ENCODE results near the gene CDC42SE2. TPM values are rescaled to one million over a fixed set of nuclear protein-coding genes. Genes with fewer than 3 reads are reported as not detected.
A peak's percentile ranks its signal among the peaks of the same experiment; 100 is the strongest.

Gene CDC42SE2
- total RNA-seq, 6 experiments from 2014 or later = 14.2 to 18.0 (median 16.4) TPM

- H3K27ac Mint-ChIP-seq = no peak overlapping the region; the same call in 1 of the 2 replicates
- H3K4me1 Mint-ChIP-seq (ENCODE audit: low read depth) = peaks cover 26% of the 10 kb centered on the region
- no peak for DNase-seq
- peaks cover 13% of the 10 kb centered on the region for H3K36me3 Mint-ChIP-seq (ENCODE audit: low read depth)
- no peak overlapping the region for H3K4me3 Mint-ChIP-seq
- no peaks in the 10 kb centered on the region for H3K9me3 Mint-ChIP-seq
- H3K27me3 Mint-ChIP-seq (ENCODE audit: insufficient read depth) = peaks cover 2% of the 10 kb centered on the region
- TF ChIP-seq CTCF (IDR thresholded peaks at IDR 0.05) = no peak
Measured at GRCh38 chr5:131363811-131364506, 100.1 kb downstream of the CDC42SE2 start.

GRCh38 chr5:131364507-131365050 lies 100.7 kb downstream of the CDC42SE2 start:
- no peaks in the 10 kb centered on the region for H3K9me3 Mint-ChIP-seq
- DNase-seq = no peak
- peaks cover 26% of the 10 kb centered on the region for H3K4me1 Mint-ChIP-seq (ENCODE audit: low read depth)
- peaks cover 8% of the 10 kb centered on the region for H3K36me3 Mint-ChIP-seq (ENCODE audit: low read depth)
- H3K4me3 Mint-ChIP-seq = no peak overlapping the region
- no peak for TF ChIP-seq CTCF (IDR thresholded peaks at IDR 0.05)
- H3K27ac Mint-ChIP-seq = no peak overlapping the region; the same call in 1 of the 2 replicates
- peaks cover 2% of the 10 kb centered on the region for H3K27me3 Mint-ChIP-seq (ENCODE audit: insufficient read depth)

GRCh38 chr5:131366428-131366827 lies 102.6 kb downstream of the CDC42SE2 start:
- Mint-ChIP-seq H3K9me3 (no peaks in the 10 kb centered on the region), H3K4me3 (no peak overlapping the region), H3K36me3 (ENCODE audit: low read depth) (peaks cover 8% of the 10 kb centered on the region), H3K4me1 (ENCODE audit: low read depth) (peaks cover 36% of the 10 kb centered on the region), H3K27me3 (ENCODE audit: insufficient read depth) (peaks cover 2% of the 10 kb centered on the region), H3K27ac (peak overlapping the region; percentile 45; the same call in 1 of the 2 replicates)
- no peak for DNase-seq
- TF ChIP-seq CTCF (IDR thresholded peaks at IDR 0.05) = no peak

- no peak for DNase-seq
- peaks cover 36% of the 10 kb centered on the region for H3K4me1 Mint-ChIP-seq (ENCODE audit: low read depth)
- H3K4me3 Mint-ChIP-seq = no peak overlapping the region
Measured at GRCh38 chr5:131367219-131367860, 103.5 kb downstream of the CDC42SE2 start.

GRCh38 chr5:131368866-131369265 lies 105.0 kb downstream of the CDC42SE2 start:
- no peak for TF ChIP-seq CTCF (IDR thresholded peaks at IDR 0.05)
- H3K27me3 Mint-ChIP-seq (ENCODE audit: insufficient read depth) = peaks cover 2% of the 10 kb centered on the region; the same call in 1 of the 2 replicates
- H3K4me3 Mint-ChIP-seq = no peak overlapping the region
- no peak overlapping the region for H3K27ac Mint-ChIP-seq
- H3K4me1 Mint-ChIP-seq (ENCODE audit: low read depth) = peaks cover 36% of the 10 kb centered on the region
- no peaks in the 10 kb centered on the region for H3K9me3 Mint-ChIP-seq
- DNase-seq = no peak
- peaks cover 5% of the 10 kb centered on the region; the same call in 1 of the 2 replicates for H3K36me3 Mint-ChIP-seq (ENCODE audit: low read depth)

More at GRCh38 chr5:131367219-131367860, 103.5 kb downstream of the CDC42SE2 start:
- H3K9me3 Mint-ChIP-seq = no peaks in the 10 kb centered on the region
- no peak for TF ChIP-seq CTCF (IDR thresholded peaks at IDR 0.05)
- peak overlapping the region; percentile 3; the same call in 1 of the 2 replicates for H3K27ac Mint-ChIP-seq
- H3K36me3 Mint-ChIP-seq (ENCODE audit: low read depth) = peaks cover 5% of the 10 kb centered on the region; the same call in 1 of the 2 replicates
- H3K27me3 Mint-ChIP-seq (ENCODE audit: insufficient read depth) = peaks cover 2% of the 10 kb centered on the region; the same call in 1 of the 2 replicates

Data from HFFc6 (cell line).